Activated B cell treated with CpG ODN at 0.5 μM for 24 hours (primary cell): ENCODE measurements around the gene AKNA. TPM values are rescaled to one million over a fixed set of nuclear protein-coding genes. Genes with fewer than 3 reads are reported as not detected.

ENCODE experiments used
- ATAC-seq: fragments of 200-7000 bp; cut with Tn5 transposase; one replicate; pipeline ENCODE4 v1.10.0; 2021; ENCODE audit warnings: low read depth, mild to moderate bottlenecking, moderate library complexity
- CTCF ChIA-PET: fragments of 350-600 bp; sonication (Branson Sonifier 250); formaldehyde crosslinking; loops from one replicate; lab custom pipeline; 2021; ENCODE audit warnings: antibody characterized with exemption; lab: Charles Lee
- POLR2A ChIA-PET: fragments of 350-600 bp; sonication (Branson Sonifier 250); formaldehyde crosslinking; loops from one replicate; lab custom pipeline; 2021; ENCODE audit warnings: antibody characterized with exemption; lab: Charles Lee
- DNase-seq: peaks from one replicate; pipeline ENCODE4 v3.0.0; 2022
- H3K27ac Mint-ChIP-seq: one replicate; pipeline ENCODE4 v1.8.0; 2020; ENCODE audit warnings: mixed read lengths
- H3K27me3 Mint-ChIP-seq: one replicate; pipeline ENCODE4 v1.8.0; 2021; ENCODE audit warnings: mixed read lengths
- H3K36me3 Mint-ChIP-seq: one replicate; pipeline ENCODE4 v1.8.0; 2021; ENCODE audit warnings: low read depth, mixed read lengths
- H3K4me1 Mint-ChIP-seq: one replicate; pipeline ENCODE4 v1.8.0; 2021; ENCODE audit warnings: mixed read lengths
- H3K4me3 Mint-ChIP-seq: one replicate; pipeline ENCODE4 v1.8.0; 2020; ENCODE audit warnings: mild to moderate bottlenecking, mixed read lengths
- H3K9me3 Mint-ChIP-seq: one replicate; pipeline ENCODE4 v1.8.0; 2020; ENCODE audit warnings: mixed read lengths
- CTCF ChIP-seq: fragments of 200-600 bp; IDR thresholded peaks from one replicate; pipeline ENCODE4 v1.8.0; 2022; ENCODE audit warnings: antibody characterized with exemption, mild to moderate bottlenecking
- intact Hi-C: fragments of 100-400 bp; cut with micrococcal nuclease; formaldehyde crosslinking; loops from one replicate; pipeline ENCODE4 v1.15.1; 2024
- total RNA-seq: library from RNA; stranded (reverse); gene quantifications from 2 replicates; pipeline ENCODE4 v1.2.3, GENCODE V29; 2022

The AKNA gene
- total RNA-seq, 1 donor from 2014 or later: 322 TPM

GRCh38 chr9:114386361-114386885, 1.4 kb downstream of the AKNA start:
- no peak for DNase-seq
- Mint-ChIP-seq H3K36me3 (peaks cover 78% of the 10 kb centered on the region), H3K27me3 (no peaks in the 10 kb centered on the region), H3K9me3 (no peaks in the 10 kb centered on the region), H3K27ac (peak overlapping the region; percentile 93), H3K4me3 (peak overlapping the region; percentile 97), H3K4me1 (peaks cover 91% of the 10 kb centered on the region)
- intact Hi-C loops: loop anchor here (5.0 kb wide), 1 partner anchor 226 kb away; the partner anchor contains the start of gene TMEM268
- no peak for TF ChIP-seq CTCF
- POLR2A ChIA-PET: interaction anchor here (0.5 to 23.4 kb wide), 14 partner anchors 9 to 957 kb away, joined by 4 to 913 read pairs (median 12); partner anchors contain the start of genes ATP6V1G1 and TMEM268
- CTCF ChIA-PET: interaction anchor here (1.0 to 6.3 kb wide), 8 partner anchors 9 to 267 kb away, joined by 3 to 46 read pairs (median 10); no protein-coding TSS in a partner anchor
- ATAC-seq: no peak

GRCh38 chr9:114385397-114386181, 2.2 kb downstream of the AKNA start:
- Mint-ChIP-seq H3K9me3 (no peaks in the 10 kb centered on the region), H3K4me1 (peaks cover 85% of the 10 kb centered on the region), H3K4me3 (peak overlapping the region; percentile 97), H3K27me3 (no peaks in the 10 kb centered on the region), H3K27ac (peak overlapping the region; percentile 93), H3K36me3 (peaks cover 74% of the 10 kb centered on the region)
- TF ChIP-seq CTCF: no peak
- DNase-seq: peak; percentile 71
- CTCF ChIA-PET: interaction anchor here (0.8 to 6.3 kb wide), 12 partner anchors 9 to 268 kb away, joined by 3 to 46 read pairs (median 7); no protein-coding TSS in a partner anchor
- POLR2A ChIA-PET: interaction anchor here (0.5 to 23.4 kb wide), 23 partner anchors 8 to 1165 kb away, joined by 3 to 913 read pairs (median 5); partner anchors contain the start of genes ATP6V1G1, FKBP15 and TMEM268
- intact Hi-C loops: loop anchor here (1.0 to 5.0 kb wide), 6 partner anchors 12 to 227 kb away; partner anchors contain the start of gene TMEM268
- peak; percentile 77 for ATAC-seq

- Mint-ChIP-seq H3K27ac (peak overlapping the region; percentile 93), H3K4me3 (peak overlapping the region; percentile 97), H3K36me3 (peaks cover 72% of the 10 kb centered on the region), H3K9me3 (no peaks in the 10 kb centered on the region), H3K27me3 (no peaks in the 10 kb centered on the region), H3K4me1 (peaks cover 83% of the 10 kb centered on the region)
- DNase-seq: no peak
- POLR2A ChIA-PET: interaction anchor here (0.5 to 23.4 kb wide), 20 partner anchors 7 to 1164 kb away, joined by 3 to 913 read pairs (median 9); partner anchors contain the start of genes ATP6V1G1, FKBP15 and TMEM268
- intact Hi-C loops: loop anchor here (1.0 to 5.0 kb wide), 6 partner anchors 12 to 227 kb away; partner anchors contain the start of gene TMEM268
- CTCF ChIA-PET: interaction anchor here (0.8 to 6.3 kb wide), 12 partner anchors 10 to 269 kb away, joined by 3 to 46 read pairs (median 6); no protein-coding TSS in a partner anchor
- TF ChIP-seq CTCF: no peak
- no peak for ATAC-seq
Observed at GRCh38 chr9:114384836-114385396, 2.9 kb downstream of the AKNA start.

- CTCF ChIA-PET: interaction anchor here (1.1 to 6.3 kb wide), 7 partner anchors 12 to 183 kb away, joined by 3 to 46 read pairs (median 10); no protein-coding TSS in a partner anchor
- peak overlapping the region; percentile 97 for H3K4me3 Mint-ChIP-seq
- H3K9me3 Mint-ChIP-seq: no peaks in the 10 kb centered on the region
- H3K4me1 Mint-ChIP-seq: peaks cover 83% of the 10 kb centered on the region
- peak overlapping the region; percentile 93 for H3K27ac Mint-ChIP-seq
- DNase-seq (no peak), ATAC-seq (no peak)
- no peaks in the 10 kb centered on the region for H3K27me3 Mint-ChIP-seq
- POLR2A ChIA-PET: interaction anchor here (1.0 to 23.4 kb wide), 12 partner anchors 6 to 269 kb away, joined by 3 to 913 read pairs (median 12); partner anchors contain the start of gene ATP6V1G1
- peaks cover 75% of the 10 kb centered on the region for H3K36me3 Mint-ChIP-seq
- TF ChIP-seq CTCF: no peak
- intact Hi-C loops: no loop called here
Observed at GRCh38 chr9:114384341-114384740, 3.4 kb downstream of the AKNA start.
